ENCODE data around the gene OXT. TPM values are rescaled to one million over a fixed set of nuclear protein-coding genes. Genes with fewer than 3 reads are reported as not detected.

Gene OXT
- total and polyA plus RNA-seq, 2 of the 4 experiments (the other 2 are of a cell fraction), result not detected

DNA sequence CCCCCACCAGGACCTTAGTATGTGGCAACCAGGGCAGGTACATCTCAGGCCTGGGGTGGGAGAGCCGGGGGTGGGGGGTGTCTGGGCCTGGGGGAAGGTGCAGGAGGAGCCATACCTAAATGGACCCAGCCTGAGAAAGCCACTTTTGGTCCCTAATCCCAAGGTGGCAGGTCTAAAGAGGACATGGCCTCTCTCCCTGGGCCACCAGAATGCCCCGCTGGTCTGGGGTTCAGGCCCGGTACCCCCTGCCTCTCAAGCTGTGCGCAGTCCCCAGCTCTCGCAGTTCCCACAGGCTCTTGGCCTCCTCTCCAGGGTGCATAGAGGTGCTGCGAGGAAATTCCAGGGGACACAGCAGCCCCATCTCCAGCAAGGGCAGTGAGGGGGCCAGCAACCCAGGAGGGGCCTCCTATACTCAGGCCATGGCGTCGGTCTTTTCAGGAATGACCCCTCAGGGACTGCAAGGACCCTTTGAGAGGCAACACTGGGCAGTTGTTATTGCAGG lies 14.2 kb downstream of the OXT start:
- DNase-seq (no peak), ATAC-seq (ENCODE audit: low read depth) (no peak)
- Histone ChIP-seq H2BK5ac (ENCODE audit: low read depth, low read length, poor library complexity, severe bottlenecking) (no peak overlapping the region), H3K56ac (ENCODE audit: extremely low read depth, insufficient read depth, low read length) (no peak overlapping the region), H3K4me1 (ENCODE audit: control insufficient read depth, insufficient read depth, low read length) (no peaks in the 10 kb centered on the region; the same call in 1 of the 2 replicates), H3K9me1 (ENCODE audit: insufficient read depth, low read length) (peaks cover 4% of the 10 kb centered on the region; the same call in 1 of the 2 replicates), H3K36me3 (ENCODE audit: control insufficient read depth, insufficient read depth, low read length) (no peaks in the 10 kb centered on the region), H3K4me3 (ENCODE audit: insufficient read depth, low read depth, low read length) (no peak overlapping the region), H3K4ac (ENCODE audit: low read depth, low read length) (no peak overlapping the region), H4K5ac (ENCODE audit: low read depth, low read length) (no peak overlapping the region), H3K4me2 (ENCODE audit: low read depth, low read length) (no peak overlapping the region), H3K27me3 (ENCODE audit: control insufficient read depth, insufficient read depth, low read length) (peaks cover 60% of the 10 kb centered on the region), H2AK9ac (replicated peaks; ENCODE audit: low read depth, low read length, poor library complexity) (peak overlapping the region; percentile 42), H2BK15ac (ENCODE audit: low read depth, low read length) (no peak overlapping the region), H3K18ac (ENCODE audit: low read depth, low read length) (no peak overlapping the region), H3K23ac (ENCODE audit: low read depth, low read length) (no peak overlapping the region), H3K9me3 (ENCODE audit: control insufficient read depth, insufficient read depth, low read length) (no peaks in the 10 kb centered on the region; the same call in 1 of the 2 replicates), H2AFZ (replicated peaks; ENCODE audit: low read length, poor library complexity) (no peak overlapping the region), H4K91ac (ENCODE audit: insufficient read depth, low read depth, low read length) (no peak overlapping the region), H2AK5ac (ENCODE audit: low read depth, low read length) (no peak overlapping the region), H2BK20ac (ENCODE audit: low read depth, low read length) (no peak overlapping the region), H3K9ac (ENCODE audit: low read depth, low read length) (no peak overlapping the region), H4K8ac (ENCODE audit: low read depth in 2 of 2, low read length in 2 of 2) (no peak overlapping the region), H3K79me1 (ENCODE audit: low read depth in 1 of 2, low read length in 2 of 2) (no peaks in the 10 kb centered on the region), H3K14ac (replicated peaks; ENCODE audit: low read depth, low read length) (no peak overlapping the region), H2BK120ac (ENCODE audit: low read depth, low read length) (no peak overlapping the region), H3K27ac (ENCODE audit: insufficient read depth, low read length) (no peak overlapping the region), H4K20me1 (ENCODE audit: insufficient read depth, low read length) (no peaks in the 10 kb centered on the region)
- ChIA-PET POLR2A (ENCODE audit: unreplicated experiment) (no interaction called here), CTCF (no interaction called here)
- intact Hi-C loops (cut with micrococcal nuclease), result no loop called here
- in situ Hi-C loops (cut with MboI; ENCODE audit: low sequenced_read_pairs), result no loop called here
- no peak for TF ChIP-seq RAD21 (IDR thresholded peaks at IDR 0.05; ENCODE audit: low read length)
- TF ChIP-seq, protein P1, sequence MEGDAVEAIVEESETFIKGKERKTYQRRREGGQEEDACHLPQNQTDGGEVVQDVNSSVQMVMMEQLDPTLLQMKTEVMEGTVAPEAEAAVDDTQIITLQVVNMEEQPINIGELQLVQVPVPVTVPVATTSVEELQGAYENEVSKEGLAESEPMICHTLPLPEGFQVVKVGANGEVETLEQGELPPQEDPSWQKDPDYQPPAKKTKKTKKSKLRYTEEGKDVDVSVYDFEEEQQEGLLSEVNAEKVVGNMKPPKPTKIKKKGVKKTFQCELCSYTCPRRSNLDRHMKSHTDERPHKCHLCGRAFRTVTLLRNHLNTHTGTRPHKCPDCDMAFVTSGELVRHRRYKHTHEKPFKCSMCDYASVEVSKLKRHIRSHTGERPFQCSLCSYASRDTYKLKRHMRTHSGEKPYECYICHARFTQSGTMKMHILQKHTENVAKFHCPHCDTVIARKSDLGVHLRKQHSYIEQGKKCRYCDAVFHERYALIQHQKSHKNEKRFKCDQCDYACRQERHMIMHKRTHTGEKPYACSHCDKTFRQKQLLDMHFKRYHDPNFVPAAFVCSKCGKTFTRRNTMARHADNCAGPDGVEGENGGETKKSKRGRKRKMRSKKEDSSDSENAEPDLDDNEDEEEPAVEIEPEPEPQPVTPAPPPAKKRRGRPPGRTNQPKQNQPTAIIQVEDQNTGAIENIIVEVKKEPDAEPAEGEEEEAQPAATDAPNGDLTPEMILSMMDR (conservative IDR thresholded peaks at IDR 0.05; ENCODE audit: low read depth, low read length), result no peak
- TF ChIP-seq MAZ (IDR thresholded peaks at IDR 0.05; ENCODE audit: borderline replicate concordance, low read depth, low read length), result no peak
- TF ChIP-seq, protein P2, sequence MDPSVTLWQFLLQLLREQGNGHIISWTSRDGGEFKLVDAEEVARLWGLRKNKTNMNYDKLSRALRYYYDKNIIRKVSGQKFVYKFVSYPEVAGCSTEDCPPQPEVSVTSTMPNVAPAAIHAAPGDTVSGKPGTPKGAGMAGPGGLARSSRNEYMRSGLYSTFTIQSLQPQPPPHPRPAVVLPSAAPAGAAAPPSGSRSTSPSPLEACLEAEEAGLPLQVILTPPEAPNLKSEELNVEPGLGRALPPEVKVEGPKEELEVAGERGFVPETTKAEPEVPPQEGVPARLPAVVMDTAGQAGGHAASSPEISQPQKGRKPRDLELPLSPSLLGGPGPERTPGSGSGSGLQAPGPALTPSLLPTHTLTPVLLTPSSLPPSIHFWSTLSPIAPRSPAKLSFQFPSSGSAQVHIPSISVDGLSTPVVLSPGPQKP (IDR thresholded peaks at IDR 0.05; ENCODE audit: borderline replicate concordance, low read depth, low read length), result no peak
- TF ChIP-seq CHD1 (IDR thresholded peaks at IDR 0.05; ENCODE audit: low read depth, low read length), result no peak
- TF ChIP-seq, protein P3, sequence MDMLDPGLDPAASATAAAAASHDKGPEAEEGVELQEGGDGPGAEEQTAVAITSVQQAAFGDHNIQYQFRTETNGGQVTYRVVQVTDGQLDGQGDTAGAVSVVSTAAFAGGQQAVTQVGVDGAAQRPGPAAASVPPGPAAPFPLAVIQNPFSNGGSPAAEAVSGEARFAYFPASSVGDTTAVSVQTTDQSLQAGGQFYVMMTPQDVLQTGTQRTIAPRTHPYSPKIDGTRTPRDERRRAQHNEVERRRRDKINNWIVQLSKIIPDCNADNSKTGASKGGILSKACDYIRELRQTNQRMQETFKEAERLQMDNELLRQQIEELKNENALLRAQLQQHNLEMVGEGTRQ (IDR thresholded peaks at IDR 0.05; ENCODE audit: low read depth, low read length), result no peak
- no peak for TF ChIP-seq NFE2L2 (IDR thresholded peaks at IDR 0.05; ENCODE audit: low read depth, low read length)
- no peak for TF ChIP-seq BHLHE40 (IDR thresholded peaks at IDR 0.05; ENCODE audit: low read depth, low read length)
- no peak for TF ChIP-seq MXI1 (IDR thresholded peaks at IDR 0.05; ENCODE audit: borderline replicate concordance, low read depth, low read length)
- no peak for TF ChIP-seq FOS (IDR thresholded peaks at IDR 0.05; ENCODE audit: low read depth, low read length)
- no peak for TF ChIP-seq CEBPB (IDR thresholded peaks at IDR 0.05; ENCODE audit: low read depth, low read length)
- TF ChIP-seq RFX5 (IDR thresholded peaks at IDR 0.05; ENCODE audit: low read depth, low read length), result no peak
- TF ChIP-seq SMC3 (IDR thresholded peaks at IDR 0.05; ENCODE audit: low read depth, low read length), result no peak
- no peak for TF ChIP-seq MAFK (IDR thresholded peaks at IDR 0.05; ENCODE audit: low read depth, low read length)
- no peak for TF ChIP-seq RCOR1 (IDR thresholded peaks at IDR 0.05; ENCODE audit: insufficient replicate concordance, low read length)
- TF ChIP-seq POLR2A (IDR thresholded peaks at IDR 0.05; ENCODE audit: low read depth, low read length), result no peak
- no TSS peak for BruUV-seq (replicated peaks)
- dilution Hi-C loops (cut with HindIII; ENCODE audit: low sequenced_read_pairs, unreplicated experiment), result no loop called here
- WGBS, 2 experiments (ENCODE audit: extremely low coverage in 2 of 2, insufficient read length in 1 of 2), result 90% methylated on average over 3 of the region's 8 CpGs; no CpG with 5 or more reads in 1 of the 2 experiments

All from IMR-90 (cell line).